ENCODE measurements around the gene NTF4. TPM values are rescaled to one million over a fixed set of nuclear protein-coding genes. Genes with fewer than 3 reads are reported as not detected.

Gene NTF4
- total and polyA plus RNA-seq, 2 donors (not counting 1 experiment from before 2014, with no cell fraction given) = not detected

DNA sequence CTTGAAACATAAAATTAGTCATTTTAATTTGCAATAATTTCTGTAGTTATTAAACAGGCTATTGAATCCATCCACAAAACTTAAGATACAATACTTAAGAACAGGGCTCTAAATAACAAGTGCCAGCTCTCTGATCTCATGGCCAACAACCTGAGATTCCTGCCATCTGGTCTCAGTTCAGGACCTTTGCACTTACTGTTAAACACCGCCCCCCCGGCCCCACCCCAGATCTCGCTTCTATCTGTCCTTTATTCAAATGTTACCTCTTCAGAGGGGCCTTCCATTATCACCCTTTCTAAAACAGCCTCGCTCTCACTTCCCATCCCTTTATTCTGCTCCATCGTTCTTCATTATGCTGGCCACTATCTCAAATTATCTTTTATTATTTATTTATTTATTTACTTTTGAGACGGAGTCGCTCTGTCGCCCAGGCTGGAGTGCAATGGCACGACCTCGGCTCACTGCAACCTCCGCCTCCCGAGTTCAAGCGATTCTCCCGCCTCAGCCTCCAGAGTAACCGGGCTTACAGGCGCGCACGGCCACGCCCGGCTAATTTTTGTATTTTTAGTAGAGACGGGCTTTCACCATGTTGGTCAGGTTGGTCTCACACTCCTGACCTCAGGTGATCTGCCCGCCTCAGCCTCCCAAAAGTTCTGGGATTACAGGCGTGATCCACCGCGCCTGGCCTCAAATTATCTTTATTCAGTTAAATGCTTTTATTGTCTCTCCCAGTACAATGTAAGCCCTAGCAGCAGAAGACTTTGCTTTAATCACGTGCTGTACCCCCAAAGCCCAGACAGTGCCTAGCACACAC, 19.8 kb upstream of the NTF4 start:
- Mint-ChIP-seq H3K4me3 (peak overlapping the region; percentile 93), H3K9me3 (ENCODE audit: insufficient read depth) (no peaks in the 10 kb centered on the region), H3K4me1 (peaks cover 33% of the 10 kb centered on the region), H3K27me3 (peaks cover 6% of the 10 kb centered on the region), H3K27ac (peak overlapping the region; percentile 87)
- no peak for TF ChIP-seq EZH2 (IDR thresholded peaks at IDR 0.05; ENCODE audit: borderline replicate concordance, insufficient read depth, low read depth, low read length, poor library complexity, severe bottlenecking)
- TF ChIP-seq, protein P1, sequence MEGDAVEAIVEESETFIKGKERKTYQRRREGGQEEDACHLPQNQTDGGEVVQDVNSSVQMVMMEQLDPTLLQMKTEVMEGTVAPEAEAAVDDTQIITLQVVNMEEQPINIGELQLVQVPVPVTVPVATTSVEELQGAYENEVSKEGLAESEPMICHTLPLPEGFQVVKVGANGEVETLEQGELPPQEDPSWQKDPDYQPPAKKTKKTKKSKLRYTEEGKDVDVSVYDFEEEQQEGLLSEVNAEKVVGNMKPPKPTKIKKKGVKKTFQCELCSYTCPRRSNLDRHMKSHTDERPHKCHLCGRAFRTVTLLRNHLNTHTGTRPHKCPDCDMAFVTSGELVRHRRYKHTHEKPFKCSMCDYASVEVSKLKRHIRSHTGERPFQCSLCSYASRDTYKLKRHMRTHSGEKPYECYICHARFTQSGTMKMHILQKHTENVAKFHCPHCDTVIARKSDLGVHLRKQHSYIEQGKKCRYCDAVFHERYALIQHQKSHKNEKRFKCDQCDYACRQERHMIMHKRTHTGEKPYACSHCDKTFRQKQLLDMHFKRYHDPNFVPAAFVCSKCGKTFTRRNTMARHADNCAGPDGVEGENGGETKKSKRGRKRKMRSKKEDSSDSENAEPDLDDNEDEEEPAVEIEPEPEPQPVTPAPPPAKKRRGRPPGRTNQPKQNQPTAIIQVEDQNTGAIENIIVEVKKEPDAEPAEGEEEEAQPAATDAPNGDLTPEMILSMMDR (IDR thresholded peaks at IDR 0.05) = no peak
- H4K20me1 ChIP-seq (ENCODE audit: control insufficient read depth, insufficient read depth, low read length, poor library complexity, severe bottlenecking) = peaks cover 37% of the 10 kb centered on the region
- H3K4me3 ChIP-seq (ENCODE audit: control extremely low read depth in 1 of 5, extremely low read depth in 1 of 5, insufficient read depth in 1 of 5, low read depth in 2 of 5, low read length in 4 of 5) = peak overlapping the region; percentile 57 to 89 (median 82)
- intact Hi-C loops (cut with micrococcal nuclease) = loop anchor here (1.0 to 10.0 kb wide), 8 partner anchors 30 to 792 kb away; partner anchors contain the start of genes AKT1S1, C19orf73, GYS1 and LIN7B
- H3K4me2 ChIP-seq (replicated peaks; ENCODE audit: low read depth, low read length, poor library complexity, severe bottlenecking) = peak overlapping the region; percentile 93
- 75% methylated on average over 22 of the region's 26 CpGs for WGBS (ENCODE audit: insufficient coverage)
- no peak for ATAC-seq (ENCODE audit: low read depth)
- peaks cover 0 to 4% (median 0%) of the 10 kb centered on the region in 3 donors for H3K9me3 ChIP-seq (ENCODE audit: control extremely low read depth in 1 of 3, control insufficient read depth in 2 of 3, insufficient read depth in 1 of 3, low read length in 2 of 3)
- H3K36me3 ChIP-seq (replicated peaks in 1 of 2; ENCODE audit: control extremely low read depth in 1 of 2, control insufficient read depth in 1 of 2, extremely low read depth in 1 of 2, insufficient read depth in 2 of 2, low read length in 1 of 2) = peaks cover 0 to 24% of the 10 kb centered on the region in 2 experiments
- peaks cover 0 to 3% (median 0%) of the 10 kb centered on the region in 4 experiments for H3K27me3 ChIP-seq (replicated peaks in 1 of 4; ENCODE audit: control extremely low read depth in 1 of 4, control insufficient read depth in 3 of 4, insufficient read depth in 4 of 4, low read length in 3 of 4)
- H3K79me2 ChIP-seq (ENCODE audit: control insufficient read depth, insufficient read depth, low read length) = peaks cover 40% of the 10 kb centered on the region
- H3K4me1 ChIP-seq (ENCODE audit: control insufficient read depth in 2 of 2, insufficient read depth in 2 of 2, low read length in 2 of 2) = peaks cover 20 to 28% of the 10 kb centered on the region in 2 donors
- ChIA-PET POLR2A (no interaction called here), CTCF (interaction anchor here (1.4 kb wide), 1 partner anchor 13 kb away, joined by 5 read pairs; no protein-coding TSS in a partner anchor)
- H3K9ac ChIP-seq (ENCODE audit: low read length) = peak overlapping the region; percentile 90
- H3K27ac ChIP-seq (ENCODE audit: low read length in 2 of 2) = peak overlapping the region; percentile 66 to 90
- H2AFZ ChIP-seq (ENCODE audit: insufficient read depth, low read depth, low read length, poor library complexity, severe bottlenecking) = peak overlapping the region; percentile 88
- no peak for DNase-seq

DNA sequence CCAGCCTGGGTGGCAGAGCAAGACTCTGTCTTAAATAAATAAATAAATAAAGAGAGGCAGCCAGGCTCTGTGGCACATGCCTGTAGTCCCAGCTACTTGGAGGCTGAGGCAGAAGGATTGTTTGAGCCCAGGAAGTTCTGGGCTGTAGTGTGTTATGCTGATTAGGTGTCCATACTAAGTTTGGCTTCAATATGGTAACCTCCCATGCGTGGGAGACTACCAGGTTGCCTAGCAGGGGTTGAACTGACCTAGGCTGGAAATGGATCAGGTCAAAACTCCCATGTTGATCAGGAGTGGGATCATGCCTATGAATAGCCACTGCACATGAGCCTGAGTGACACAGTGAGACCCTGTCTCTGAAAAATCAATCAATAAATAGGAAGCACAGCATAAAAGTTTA, 16.7 kb upstream of the NTF4 start:
- H3K4me3 ChIP-seq (ENCODE audit: control extremely low read depth in 1 of 5, extremely low read depth in 1 of 5, insufficient read depth in 1 of 5, low read depth in 2 of 5, low read length in 4 of 5) = no peak overlapping the region
- no peak for ATAC-seq (ENCODE audit: low read depth)
- Mint-ChIP-seq H3K4me1 (peaks cover 14% of the 10 kb centered on the region), H3K4me3 (no peak overlapping the region), H3K27ac (no peak overlapping the region), H3K9me3 (ENCODE audit: insufficient read depth) (no peaks in the 10 kb centered on the region), H3K27me3 (peaks cover 6% of the 10 kb centered on the region)
- peaks cover 0 to 4% (median 0%) of the 10 kb centered on the region in 3 donors for H3K9me3 ChIP-seq (ENCODE audit: control extremely low read depth in 1 of 3, control insufficient read depth in 2 of 3, insufficient read depth in 1 of 3, low read length in 2 of 3)
- intact Hi-C loops (cut with micrococcal nuclease) = loop anchor here (10.0 kb wide), 1 partner anchor 296 kb away; no protein-coding TSS in a partner anchor
- H4K20me1 ChIP-seq (ENCODE audit: control insufficient read depth, insufficient read depth, low read length, poor library complexity, severe bottlenecking) = peaks cover 10% of the 10 kb centered on the region
- no peak overlapping the region for H3K27ac ChIP-seq (ENCODE audit: low read length in 2 of 2)
- H3K9ac ChIP-seq (ENCODE audit: low read length) = no peak overlapping the region
- no peak for DNase-seq
- no peak overlapping the region for H2AFZ ChIP-seq (ENCODE audit: insufficient read depth, low read depth, low read length, poor library complexity, severe bottlenecking)
- peaks cover 0 to 5% (median 0%) of the 10 kb centered on the region in 4 experiments for H3K27me3 ChIP-seq (replicated peaks in 1 of 4; ENCODE audit: control extremely low read depth in 1 of 4, control insufficient read depth in 3 of 4, insufficient read depth in 4 of 4, low read length in 3 of 4)
- 71% methylated on average over 1 of the region's 1 CpG for WGBS (ENCODE audit: insufficient coverage)
- H3K4me1 ChIP-seq (ENCODE audit: control insufficient read depth in 2 of 2, insufficient read depth in 2 of 2, low read length in 2 of 2) = peaks cover 7 to 13% of the 10 kb centered on the region in 2 donors
- H3K79me2 ChIP-seq (ENCODE audit: control insufficient read depth, insufficient read depth, low read length) = peaks cover 10% of the 10 kb centered on the region
- TF ChIP-seq, protein P1 (IDR thresholded peaks at IDR 0.05) = no peak
- peaks cover 0 to 3% of the 10 kb centered on the region in 2 experiments for H3K36me3 ChIP-seq (replicated peaks in 1 of 2; ENCODE audit: control extremely low read depth in 1 of 2, control insufficient read depth in 1 of 2, extremely low read depth in 1 of 2, insufficient read depth in 2 of 2, low read length in 1 of 2)
- POLR2A ChIA-PET = no interaction called here
- CTCF ChIA-PET = interaction anchor here (1.8 kb wide), 1 partner anchor 118 kb away, joined by 4 read pairs; no protein-coding TSS in a partner anchor
- no peak overlapping the region for H3K4me2 ChIP-seq (replicated peaks; ENCODE audit: low read depth, low read length, poor library complexity, severe bottlenecking)

Measured in B cell (primary cell).